ENCODE data around the gene DCAF6.

DCAF6 gene

DNA sequence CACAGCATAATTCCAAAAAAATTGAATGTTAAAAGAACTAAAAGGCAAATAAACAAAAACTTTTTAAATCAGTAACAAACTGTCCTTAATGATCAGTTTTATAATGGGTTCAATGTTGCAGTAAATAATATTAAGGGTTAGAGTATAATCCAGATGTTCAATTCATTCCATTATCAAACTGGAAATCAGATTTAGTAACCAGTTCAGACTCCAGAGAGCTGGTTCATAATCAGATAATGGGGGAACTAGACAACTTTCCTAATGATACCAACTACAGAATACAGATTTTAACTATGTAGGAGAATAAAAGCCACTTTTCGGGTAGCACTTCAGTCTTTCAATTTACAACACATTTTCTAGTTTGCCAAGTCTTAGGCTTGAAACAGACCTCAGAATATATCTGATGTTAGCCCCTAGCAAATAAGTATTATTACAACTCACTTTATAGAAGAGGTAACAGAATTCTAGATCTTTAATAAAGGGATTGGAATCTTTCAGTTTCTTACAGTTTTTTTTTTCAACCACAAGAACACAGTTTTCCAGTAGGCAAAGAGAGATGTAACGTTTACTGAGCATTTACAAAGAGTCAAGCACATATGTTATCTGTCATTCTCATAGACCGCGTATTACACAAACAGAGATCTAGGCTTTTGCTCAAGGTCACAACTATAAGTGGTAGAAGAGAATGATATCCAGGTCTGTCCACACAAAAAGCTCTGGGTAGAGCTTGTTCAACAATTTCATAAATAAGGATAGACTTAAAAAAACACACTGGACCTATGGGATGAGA lies 1.9 kb upstream of the DCAF6 start:
- Histone ChIP-seq H3K9me3 (no peaks in the 10 kb centered on the region), H3K9ac (peak overlapping the region; percentile 91), H3K4me1 (peaks cover 37% of the 10 kb centered on the region), H3K27me3 (no peaks in the 10 kb centered on the region), H4K20me1 (peaks cover 21% of the 10 kb centered on the region), H3K4me2 (peak overlapping the region; percentile 84), H3K4me3 (peak overlapping the region; percentile 89), H3K27ac (peak overlapping the region; percentile 95), H3K36me3 (no peaks in the 10 kb centered on the region)
- TF ChIP-seq Cebpa-rat (IDR thresholded peaks at IDR 0.05): no peak

DNA sequence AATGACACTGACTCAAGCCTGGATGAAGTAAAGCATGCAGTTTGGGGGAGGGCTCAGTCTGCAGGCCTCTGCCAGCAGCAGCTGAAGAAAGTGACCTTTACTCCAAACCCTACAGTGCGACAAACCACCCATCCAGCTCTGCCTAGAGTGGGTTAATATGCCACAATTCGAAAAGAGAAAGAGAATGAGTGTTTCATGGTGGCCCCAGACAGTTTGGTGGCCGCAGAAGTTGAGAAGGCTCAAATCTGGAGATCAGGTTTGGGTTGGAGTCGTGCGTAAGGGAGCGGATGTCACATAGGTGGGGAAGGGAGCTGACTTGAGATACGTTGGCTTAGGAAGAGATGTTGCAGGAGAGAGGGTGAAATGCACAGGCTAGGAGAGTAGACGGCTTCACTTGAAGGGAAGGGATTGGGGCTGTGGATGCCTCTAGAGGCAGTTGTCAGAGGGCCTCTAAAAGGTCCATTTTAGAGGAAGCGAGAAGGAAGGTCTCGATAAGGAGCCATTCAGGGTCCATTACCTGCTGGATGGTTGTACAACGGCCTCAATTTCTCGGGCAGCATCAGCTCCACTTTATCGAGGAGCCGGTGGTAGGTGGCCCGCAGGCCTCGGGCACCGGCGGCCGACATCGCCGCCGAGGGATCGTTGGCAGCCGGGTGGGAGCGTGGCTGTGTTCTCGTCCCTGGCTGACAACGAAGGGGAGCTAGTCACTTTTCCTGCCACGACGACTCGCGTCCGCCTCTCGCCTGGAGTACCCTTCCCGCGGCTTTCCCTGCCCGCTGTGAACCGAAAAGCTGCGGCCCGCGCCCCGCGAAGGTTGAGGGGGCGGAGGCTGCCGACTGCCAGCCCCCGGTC lies 1.0 kb upstream of the DCAF6 start:
- Histone ChIP-seq H3K36me3 (no peaks in the 10 kb centered on the region), H3K27ac (peak overlapping the region; percentile 95), H3K9ac (peak overlapping the region; percentile 91), H3K4me3 (peak overlapping the region; percentile 89), H4K20me1 (peaks cover 21% of the 10 kb centered on the region), H3K9me3 (no peaks in the 10 kb centered on the region), H3K4me2 (peak overlapping the region; percentile 84), H3K27me3 (no peaks in the 10 kb centered on the region), H3K4me1 (peaks cover 37% of the 10 kb centered on the region)
- no peak for TF ChIP-seq Cebpa-rat (IDR thresholded peaks at IDR 0.05)

DNA sequence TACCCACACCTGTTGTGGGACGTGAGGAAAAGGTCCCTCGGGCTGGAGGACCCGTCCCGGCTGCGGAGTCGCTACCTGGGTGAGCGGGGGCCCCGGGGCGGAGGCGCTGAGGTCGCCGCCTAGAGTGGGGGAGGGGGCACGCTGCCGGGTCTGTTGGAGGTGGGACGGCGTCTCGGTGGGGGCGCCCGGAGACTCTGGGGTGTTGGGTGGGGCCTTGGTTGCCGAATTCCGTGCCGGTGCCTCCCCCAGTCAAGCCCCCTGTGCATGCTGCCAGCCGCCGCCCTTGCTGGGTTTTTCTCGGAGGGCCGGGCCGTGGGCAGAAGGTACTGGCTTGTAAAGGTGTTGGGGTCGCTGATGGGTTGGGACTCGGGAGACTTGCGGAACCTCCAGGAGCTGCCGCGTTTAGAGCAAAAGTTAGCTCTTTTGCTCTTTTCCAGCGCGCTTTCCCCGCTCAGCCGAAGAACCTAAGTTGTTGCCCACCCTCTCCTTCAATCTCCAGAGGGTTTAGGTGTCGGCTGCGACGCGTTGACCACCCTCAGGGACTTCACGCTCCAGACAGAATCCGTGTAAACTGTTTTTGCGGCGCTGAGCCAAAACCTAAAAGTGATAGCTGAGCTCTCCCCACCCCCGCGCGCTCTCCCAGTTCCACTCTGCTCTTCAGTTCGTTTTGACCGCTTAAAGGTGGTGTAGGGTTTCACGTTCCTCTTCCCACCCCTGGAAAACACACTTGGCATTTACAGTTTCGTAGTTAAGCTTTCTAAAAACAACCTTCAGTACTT lies 636 bp downstream of the DCAF6 start, which contains the start of gene MPC2:
Gene MPC2 (minus strand): TSS at position 143 of the 779 bp plus-strand sequence. CDS start 1,231 bp downstream, outside the sequence.
- Histone ChIP-seq H3K27me3 (no peaks in the 10 kb centered on the region), H3K36me3 (peaks cover 5% of the 10 kb centered on the region), H3K4me1 (peaks cover 37% of the 10 kb centered on the region), H3K4me3 (peak within 1 kb of the TSS; percentile 89), H3K4me2 (peak within 1 kb of the TSS; percentile 84), H3K9me3 (peaks cover 3% of the 10 kb centered on the region), H4K20me1 (peaks cover 20% of the 10 kb centered on the region), H3K27ac (peak within 1 kb of the TSS; percentile 95), H3K9ac (peak within 1 kb of the TSS; percentile 91)
- no peak for TF ChIP-seq Cebpa-rat (IDR thresholded peaks at IDR 0.05)

DNA sequence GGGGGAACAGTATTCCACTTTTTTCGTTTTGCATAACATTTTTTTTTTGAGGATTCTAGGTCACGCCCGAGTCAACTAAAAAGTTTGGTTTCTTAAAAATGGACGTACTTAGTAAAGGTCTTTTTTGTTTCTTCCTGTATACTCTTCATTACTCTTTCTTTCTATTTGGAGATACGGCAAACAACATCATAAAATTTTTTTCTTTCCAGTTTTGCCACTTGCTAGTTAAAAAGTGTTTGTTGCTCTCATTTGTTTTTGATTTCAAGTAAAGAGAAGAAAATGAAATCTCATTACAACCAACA lies 1.2 kb downstream of the DCAF6 start:
- Histone ChIP-seq H3K4me3 (peak overlapping the region; percentile 89), H4K20me1 (peaks cover 23% of the 10 kb centered on the region), H3K9ac (peak overlapping the region; percentile 91), H3K9me3 (peaks cover 6% of the 10 kb centered on the region), H3K36me3 (peaks cover 7% of the 10 kb centered on the region), H3K27ac (peak overlapping the region; percentile 95), H3K27me3 (no peaks in the 10 kb centered on the region), H3K4me1 (peaks cover 37% of the 10 kb centered on the region), H3K4me2 (peak overlapping the region; percentile 68)
- no peak for TF ChIP-seq Cebpa-rat (IDR thresholded peaks at IDR 0.05)

DNA sequence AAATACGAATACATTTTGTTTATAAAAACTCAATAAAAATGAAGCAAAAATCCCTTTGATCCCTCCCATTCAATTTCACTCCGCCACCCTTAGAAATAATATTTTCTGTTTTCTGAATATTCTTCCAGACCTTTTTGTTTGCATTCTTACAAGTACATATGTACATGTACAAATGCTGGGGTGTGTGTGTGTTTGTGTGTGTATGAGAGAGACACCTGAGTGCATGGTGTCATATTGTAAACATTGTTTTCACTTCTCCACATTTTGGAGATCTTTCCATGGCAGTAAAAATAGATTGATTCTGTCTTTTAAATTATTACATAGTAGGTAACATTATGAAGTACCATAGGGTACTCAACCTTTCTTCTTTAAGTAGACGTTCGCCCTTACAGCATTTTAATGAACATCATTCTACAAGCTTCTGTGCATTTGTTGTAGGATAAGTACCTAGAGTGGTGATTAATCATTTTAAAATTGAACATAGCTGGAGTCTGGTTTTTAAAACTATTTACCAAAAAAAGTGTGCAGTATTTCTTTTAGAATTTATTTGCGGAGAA lies 1.7 kb downstream of the DCAF6 start:
- Histone ChIP-seq H3K4me1 (peaks cover 36% of the 10 kb centered on the region), H4K20me1 (peaks cover 23% of the 10 kb centered on the region), H3K9ac (peak overlapping the region; percentile 91), H3K9me3 (peaks cover 11% of the 10 kb centered on the region), H3K36me3 (peaks cover 7% of the 10 kb centered on the region), H3K27ac (peak overlapping the region; percentile 95), H3K27me3 (no peaks in the 10 kb centered on the region), H3K4me3 (peak overlapping the region; percentile 89), H3K4me2 (peak overlapping the region; percentile 68)
- TF ChIP-seq Cebpa-rat (IDR thresholded peaks at IDR 0.05): no peak

DNA sequence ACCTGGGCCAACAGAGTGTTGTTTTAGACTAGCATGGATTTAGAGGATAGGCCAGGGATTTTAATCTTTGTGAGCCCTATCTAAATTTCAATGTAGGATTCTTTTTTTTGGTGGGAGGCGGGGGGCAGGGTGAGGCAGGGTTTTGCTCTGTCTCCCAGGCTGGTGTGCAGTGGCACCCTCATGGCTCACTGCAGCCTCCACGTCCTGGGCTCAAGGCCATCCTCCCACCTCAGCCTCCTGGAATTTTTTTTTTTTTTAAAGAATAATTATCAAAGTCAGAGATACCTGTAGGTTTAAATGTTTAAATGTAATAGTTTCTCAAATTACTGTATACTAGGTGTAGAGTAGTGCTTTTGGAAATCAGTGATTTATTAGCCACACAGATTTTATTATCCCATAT lies 3.8 kb downstream of the DCAF6 start:
- no peaks in the 10 kb centered on the region for H3K27me3 ChIP-seq
- peaks cover 27% of the 10 kb centered on the region for H4K20me1 ChIP-seq
- no peak overlapping the region for H3K4me2 ChIP-seq
- no peak overlapping the region for H3K9ac ChIP-seq
- no peak overlapping the region for H3K27ac ChIP-seq
- H3K36me3 ChIP-seq: peaks cover 15% of the 10 kb centered on the region
- peaks cover 22% of the 10 kb centered on the region for H3K9me3 ChIP-seq
- no peak overlapping the region for H3K4me3 ChIP-seq
- TF ChIP-seq Cebpa-rat (IDR thresholded peaks at IDR 0.05): no peak
- H3K4me1 ChIP-seq: peaks cover 15% of the 10 kb centered on the region

DNA sequence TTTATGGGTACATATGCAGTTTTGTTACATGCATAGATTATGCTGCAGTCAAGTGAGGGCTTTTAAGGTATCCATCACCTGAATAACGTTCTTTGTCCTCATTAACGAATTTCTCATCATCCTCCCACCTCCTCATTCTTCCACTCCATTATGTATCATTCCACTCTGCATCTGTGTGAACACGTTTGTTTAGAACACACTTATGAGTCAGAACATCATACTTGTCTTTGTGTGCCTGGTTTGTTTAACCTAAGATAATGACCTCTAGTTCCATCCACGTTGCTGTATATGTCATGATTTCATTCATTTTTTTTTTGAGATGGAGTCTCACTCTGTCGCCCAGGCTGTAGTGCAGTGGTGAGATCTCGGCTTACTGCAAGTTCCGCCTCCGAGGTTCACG lies 7.1 kb downstream of the DCAF6 start:
- H3K4me2 ChIP-seq: no peak overlapping the region
- H3K4me1 ChIP-seq: peaks cover 6% of the 10 kb centered on the region
- H3K9me3 ChIP-seq: peaks cover 29% of the 10 kb centered on the region
- no peaks in the 10 kb centered on the region for H3K27me3 ChIP-seq
- no peak for TF ChIP-seq Cebpa-rat (IDR thresholded peaks at IDR 0.05)
- no peak overlapping the region for H3K9ac ChIP-seq
- H3K36me3 ChIP-seq: peaks cover 15% of the 10 kb centered on the region
- H4K20me1 ChIP-seq: peaks cover 51% of the 10 kb centered on the region
- no peak overlapping the region for H3K4me3 ChIP-seq
- H3K27ac ChIP-seq: no peak overlapping the region

DNA sequence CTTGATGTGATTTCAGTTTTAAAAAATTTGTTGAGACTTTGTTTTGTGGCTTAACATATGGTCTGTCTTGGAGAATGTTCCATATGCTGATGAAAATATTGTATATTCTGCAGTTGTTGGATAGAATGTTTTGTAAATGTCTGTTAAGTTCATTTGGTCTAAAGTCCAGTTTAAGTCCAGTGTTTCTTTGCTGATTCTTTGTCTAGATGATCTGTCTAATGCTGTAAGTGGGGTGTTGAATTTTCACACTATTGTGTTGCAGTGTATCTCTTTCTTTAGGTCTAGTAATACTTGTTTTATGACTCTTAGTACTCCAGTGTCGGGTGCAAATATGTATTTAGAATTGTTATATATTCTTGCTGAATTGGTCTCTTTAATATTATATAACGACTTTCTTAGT lies 11.2 kb downstream of the DCAF6 start:
- peaks cover 62% of the 10 kb centered on the region; the same call in 1 of the 2 replicates for H4K20me1 ChIP-seq

DNA sequence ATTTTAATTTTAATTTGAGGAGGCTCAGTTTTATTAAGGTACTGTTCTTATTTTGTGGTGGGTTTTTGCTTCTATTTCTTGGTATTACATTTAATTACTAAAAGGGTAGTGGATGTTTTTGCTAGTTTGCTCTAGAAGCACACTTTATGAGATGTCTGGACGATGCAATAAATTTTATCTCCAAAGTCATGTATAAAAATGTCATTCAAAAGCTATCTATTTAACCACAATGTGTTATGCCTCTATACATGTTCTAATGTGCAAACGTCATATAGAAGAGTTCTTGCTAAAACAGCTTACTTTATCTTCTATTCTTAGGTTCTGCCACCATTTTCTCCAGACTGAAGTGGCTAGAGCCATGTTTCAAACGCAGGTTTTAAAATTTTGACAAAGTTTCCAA lies 13.3 kb downstream of the DCAF6 start:
- Histone ChIP-seq H3K9me3 (peaks cover 8% of the 10 kb centered on the region; the same call in 1 of the 2 replicates), H3K27ac (no peak overlapping the region), H4K20me1 (peaks cover 62% of the 10 kb centered on the region; the same call in 1 of the 2 replicates), H3K36me3 (peaks cover 45% of the 10 kb centered on the region), H3K27me3 (no peaks in the 10 kb centered on the region), H3K4me3 (no peak overlapping the region), H3K4me1 (no peaks in the 10 kb centered on the region), H3K9ac (no peak overlapping the region), H3K4me2 (no peak overlapping the region)
- TF ChIP-seq Cebpa-rat (IDR thresholded peaks at IDR 0.05): no peak

More for the DNA sequence above, 11.2 kb downstream of the DCAF6 start:
- H3K36me3 ChIP-seq: peaks cover 32% of the 10 kb centered on the region
- no peak overlapping the region for H3K4me2 ChIP-seq
- H3K9me3 ChIP-seq: peaks cover 22% of the 10 kb centered on the region
- no peaks in the 10 kb centered on the region for H3K4me1 ChIP-seq
- no peak for TF ChIP-seq Cebpa-rat (IDR thresholded peaks at IDR 0.05)
- H3K4me3 ChIP-seq: no peak overlapping the region
- no peak overlapping the region for H3K9ac ChIP-seq
- H3K27ac ChIP-seq: no peak overlapping the region
- no peaks in the 10 kb centered on the region for H3K27me3 ChIP-seq
